Spleen (tissue), 7 donors: ENCODE data around the gene GDF15.

Experiments
- POLR2A ChIP-seq, 3 donors: fragments of 450-650 bp; IDR thresholded peaks; one replicate each; pipeline ENCODE4 v1.5.1; 2017; ENCODE audit warnings: antibody characterized with exemption in 3 of 3, mild to moderate bottlenecking in 1 of 3
- POLR2AphosphoS5 ChIP-seq, 3 donors: sonication (generic); formaldehyde crosslinking; IDR thresholded peaks; one replicate each; pipeline ENCODE4 v1.5.1; 2017; ENCODE audit warnings: antibody characterized with exemption in 3 of 3
- TF ChIP-seq, protein P1 (sequence below), 11 experiments: fragments of 200-600 bp in 7 of 11; fragments of 450-650 bp in 4 of 11; sonication (generic) in 4 of 11; IDR thresholded peaks in 8 of 11; conservative IDR thresholded peaks in 3 of 11; 1 replicate in 7 of 11; 2 replicates in 4 of 11; pipeline versions ENCODE4 v1.4.0 to v1.8.0; 2016 to 2021; ENCODE audit warnings: antibody characterized with exemption in 11 of 11, inconsistent platforms in 4 of 11, mild to moderate bottlenecking in 1 of 11
- donor health status: DM: no; HTN: no; CAD: no; lungs with moderate emphysema.
- donor health status: DM: no; HTN: no; CAD: no.
- donor health status: DM: no; HTN: no; CAD: no.

DNA sequence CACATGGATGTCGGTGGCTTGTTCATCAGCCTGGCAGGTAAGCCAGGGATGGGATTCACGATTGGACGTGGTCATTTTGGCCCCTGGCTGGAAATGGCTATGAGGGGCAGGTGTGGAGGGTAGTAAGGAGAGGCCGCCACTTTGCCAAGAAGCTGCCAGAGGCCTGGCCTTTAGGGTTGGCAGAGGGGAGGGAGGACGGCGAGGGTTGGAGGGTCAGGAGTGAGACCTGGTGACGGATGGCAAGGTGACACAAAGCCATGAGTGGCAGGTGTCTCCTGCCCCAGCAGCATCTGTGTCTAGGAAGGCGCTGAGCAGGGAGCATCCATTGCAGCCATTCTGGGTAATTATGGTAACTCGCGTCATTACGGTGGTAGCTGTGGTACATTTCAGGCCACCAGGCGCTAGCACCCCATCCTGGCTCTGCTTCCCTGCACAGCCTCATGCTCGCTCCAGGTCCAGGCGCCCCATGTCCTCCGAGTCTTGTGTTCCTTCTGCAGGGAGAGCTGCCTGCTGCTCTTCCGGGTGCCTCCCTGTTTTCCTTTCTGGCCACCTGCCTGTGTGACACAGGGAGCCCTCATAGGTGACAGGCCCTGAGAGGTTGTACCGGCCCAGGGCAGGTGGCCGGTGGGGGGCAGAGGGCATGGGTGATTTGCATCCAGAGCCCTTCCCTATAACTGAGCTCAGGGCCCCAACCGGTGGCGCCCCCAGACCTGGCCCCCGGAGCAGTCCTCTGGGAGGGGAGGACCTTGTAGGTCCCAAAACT is 37.5 kb downstream of the GDF15 start:
- no peak for TF ChIP-seq POLR2A (IDR thresholded peaks at IDR 0.05)
- TF ChIP-seq, protein P1, sequence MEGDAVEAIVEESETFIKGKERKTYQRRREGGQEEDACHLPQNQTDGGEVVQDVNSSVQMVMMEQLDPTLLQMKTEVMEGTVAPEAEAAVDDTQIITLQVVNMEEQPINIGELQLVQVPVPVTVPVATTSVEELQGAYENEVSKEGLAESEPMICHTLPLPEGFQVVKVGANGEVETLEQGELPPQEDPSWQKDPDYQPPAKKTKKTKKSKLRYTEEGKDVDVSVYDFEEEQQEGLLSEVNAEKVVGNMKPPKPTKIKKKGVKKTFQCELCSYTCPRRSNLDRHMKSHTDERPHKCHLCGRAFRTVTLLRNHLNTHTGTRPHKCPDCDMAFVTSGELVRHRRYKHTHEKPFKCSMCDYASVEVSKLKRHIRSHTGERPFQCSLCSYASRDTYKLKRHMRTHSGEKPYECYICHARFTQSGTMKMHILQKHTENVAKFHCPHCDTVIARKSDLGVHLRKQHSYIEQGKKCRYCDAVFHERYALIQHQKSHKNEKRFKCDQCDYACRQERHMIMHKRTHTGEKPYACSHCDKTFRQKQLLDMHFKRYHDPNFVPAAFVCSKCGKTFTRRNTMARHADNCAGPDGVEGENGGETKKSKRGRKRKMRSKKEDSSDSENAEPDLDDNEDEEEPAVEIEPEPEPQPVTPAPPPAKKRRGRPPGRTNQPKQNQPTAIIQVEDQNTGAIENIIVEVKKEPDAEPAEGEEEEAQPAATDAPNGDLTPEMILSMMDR (IDR thresholded peaks at IDR 0.05 in 8 of 11, conservative IDR thresholded peaks at IDR 0.05 in 3 of 11): no peak
- TF ChIP-seq POLR2AphosphoS5 (IDR thresholded peaks at IDR 0.05): no peak
